ENCODE measurements around the gene IQGAP2. TPM values are rescaled to one million over a fixed set of nuclear protein-coding genes. Genes with fewer than 3 reads are reported as not detected.

IQGAP2 gene
- total RNA-seq, 1 experiment from 2014 or later = 13.4 TPM

DNA sequence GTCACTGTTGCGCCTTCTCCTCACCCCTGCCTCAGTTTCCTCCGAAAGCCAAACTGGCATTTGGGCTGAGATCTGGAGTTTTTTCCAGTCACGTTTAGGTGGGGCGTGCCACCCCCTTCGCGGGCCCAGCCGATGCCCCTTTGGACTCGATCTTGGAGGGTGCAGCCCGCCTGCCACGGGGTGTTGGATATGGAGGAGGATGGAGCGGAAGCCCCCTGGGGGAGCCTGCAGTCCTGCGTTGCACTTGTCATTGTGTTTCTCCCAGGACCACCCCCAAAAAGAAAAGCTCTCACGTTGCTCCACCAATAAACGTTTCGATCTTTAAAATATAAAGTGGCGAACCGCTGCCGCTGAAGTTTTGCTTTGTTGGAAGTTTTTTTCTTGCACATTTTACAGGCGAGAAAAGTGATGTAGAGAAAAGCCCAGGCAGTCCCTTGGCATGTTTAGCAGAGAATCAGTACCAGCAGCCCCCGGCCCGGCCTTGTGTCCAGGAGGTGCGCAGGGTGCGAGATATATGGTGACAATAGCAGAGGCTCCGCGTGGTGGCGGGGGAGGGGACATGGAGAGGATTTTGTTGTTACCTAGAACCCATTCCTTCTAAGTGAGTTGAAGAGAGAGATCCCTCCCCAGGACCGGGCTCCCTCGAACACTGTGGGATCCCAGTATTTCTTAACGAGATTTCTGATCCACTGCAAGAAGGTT is 313.5 kb downstream of the IQGAP2 start:
- DNase-seq = no peak
- peaks cover 6% of the 10 kb centered on the region for H3K4me1 Mint-ChIP-seq (ENCODE audit: low read depth, unreplicated experiment)
- CTCF ChIA-PET = no interaction called here
- H3K27ac Mint-ChIP-seq (ENCODE audit: unreplicated experiment) = peak overlapping the region; percentile 52
- BruUV-seq (replicated peaks) = TSS peak; percentile 45
- H3K4me3 Mint-ChIP-seq (ENCODE audit: low read depth, unreplicated experiment) = peak overlapping the region; percentile 97
- H3K27me3 Mint-ChIP-seq (ENCODE audit: unreplicated experiment) = peaks cover 14% of the 10 kb centered on the region
- no peaks in the 10 kb centered on the region for H3K9me3 Mint-ChIP-seq (ENCODE audit: low read depth, unreplicated experiment)
- TF ChIP-seq, protein P1, sequence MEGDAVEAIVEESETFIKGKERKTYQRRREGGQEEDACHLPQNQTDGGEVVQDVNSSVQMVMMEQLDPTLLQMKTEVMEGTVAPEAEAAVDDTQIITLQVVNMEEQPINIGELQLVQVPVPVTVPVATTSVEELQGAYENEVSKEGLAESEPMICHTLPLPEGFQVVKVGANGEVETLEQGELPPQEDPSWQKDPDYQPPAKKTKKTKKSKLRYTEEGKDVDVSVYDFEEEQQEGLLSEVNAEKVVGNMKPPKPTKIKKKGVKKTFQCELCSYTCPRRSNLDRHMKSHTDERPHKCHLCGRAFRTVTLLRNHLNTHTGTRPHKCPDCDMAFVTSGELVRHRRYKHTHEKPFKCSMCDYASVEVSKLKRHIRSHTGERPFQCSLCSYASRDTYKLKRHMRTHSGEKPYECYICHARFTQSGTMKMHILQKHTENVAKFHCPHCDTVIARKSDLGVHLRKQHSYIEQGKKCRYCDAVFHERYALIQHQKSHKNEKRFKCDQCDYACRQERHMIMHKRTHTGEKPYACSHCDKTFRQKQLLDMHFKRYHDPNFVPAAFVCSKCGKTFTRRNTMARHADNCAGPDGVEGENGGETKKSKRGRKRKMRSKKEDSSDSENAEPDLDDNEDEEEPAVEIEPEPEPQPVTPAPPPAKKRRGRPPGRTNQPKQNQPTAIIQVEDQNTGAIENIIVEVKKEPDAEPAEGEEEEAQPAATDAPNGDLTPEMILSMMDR (IDR thresholded peaks at IDR 0.05; ENCODE audit: unreplicated experiment) = no peak
- H3K36me3 Mint-ChIP-seq (ENCODE audit: insufficient read depth, unreplicated experiment) = peaks cover 25% of the 10 kb centered on the region
- intact Hi-C loops (cut with micrococcal nuclease; ENCODE audit: unreplicated experiment) = loop anchor here (5.0 kb wide), 1 partner anchor 56 kb away; no protein-coding TSS in a partner anchor

DNA sequence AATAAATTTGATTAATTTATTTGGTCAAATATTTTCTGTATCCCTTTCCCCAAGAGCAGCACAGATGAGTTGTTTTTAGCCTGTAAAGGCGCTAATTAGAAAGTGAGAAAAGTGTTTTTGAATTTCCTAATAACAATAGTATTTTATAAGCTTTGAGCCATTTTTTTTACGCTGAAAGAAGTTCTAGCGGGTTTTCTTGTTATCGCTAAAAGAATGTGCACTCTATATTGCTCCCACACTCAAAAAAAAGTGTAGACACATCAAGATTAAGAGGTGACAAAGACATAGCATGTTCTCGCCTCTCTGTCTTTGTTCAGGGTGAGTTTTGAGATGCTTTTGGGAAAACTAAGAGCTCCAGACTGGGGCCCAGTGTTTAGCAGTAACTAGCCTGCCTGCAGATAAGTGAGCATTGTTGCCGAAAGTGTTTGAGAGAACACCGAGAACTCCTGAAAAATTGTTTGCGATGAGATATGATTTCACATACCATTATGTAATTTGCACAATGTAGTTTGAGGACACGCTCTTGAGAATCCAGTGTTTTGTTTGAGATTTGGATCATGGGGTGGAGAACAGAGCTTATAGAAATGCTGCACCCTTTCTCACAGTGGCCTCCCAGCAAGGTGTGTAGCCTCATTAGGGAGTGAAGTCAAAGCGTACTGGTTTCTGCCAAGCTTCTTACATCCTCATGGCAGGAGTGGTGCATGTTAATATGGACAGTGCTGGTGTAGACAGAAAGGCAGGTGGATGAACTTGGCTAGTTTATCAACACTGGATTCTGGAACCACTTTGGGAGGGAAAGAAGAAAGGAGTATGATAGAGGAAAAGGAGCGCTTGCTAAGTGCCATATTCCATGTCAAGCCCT is 314.4 kb downstream of the IQGAP2 start:
- Mint-ChIP-seq H3K27me3 (ENCODE audit: unreplicated experiment) (peaks cover 14% of the 10 kb centered on the region), H3K4me1 (ENCODE audit: low read depth, unreplicated experiment) (peaks cover 6% of the 10 kb centered on the region), H3K9me3 (ENCODE audit: low read depth, unreplicated experiment) (no peaks in the 10 kb centered on the region), H3K36me3 (ENCODE audit: insufficient read depth, unreplicated experiment) (peaks cover 25% of the 10 kb centered on the region), H3K4me3 (ENCODE audit: low read depth, unreplicated experiment) (peak overlapping the region; percentile 41), H3K27ac (ENCODE audit: unreplicated experiment) (peak overlapping the region; percentile 52)
- no peak for DNase-seq
- TF ChIP-seq, protein P1 (IDR thresholded peaks at IDR 0.05; ENCODE audit: unreplicated experiment) = no peak
- intact Hi-C loops (cut with micrococcal nuclease; ENCODE audit: unreplicated experiment) = loop anchor here (5.0 kb wide), 1 partner anchor 55 kb away; no protein-coding TSS in a partner anchor
- CTCF ChIA-PET = interaction anchor here (0.7 kb wide), 1 partner anchor 90 kb away, joined by 3 read pairs; no protein-coding TSS in a partner anchor
- no TSS peak for BruUV-seq (replicated peaks)

DNA sequence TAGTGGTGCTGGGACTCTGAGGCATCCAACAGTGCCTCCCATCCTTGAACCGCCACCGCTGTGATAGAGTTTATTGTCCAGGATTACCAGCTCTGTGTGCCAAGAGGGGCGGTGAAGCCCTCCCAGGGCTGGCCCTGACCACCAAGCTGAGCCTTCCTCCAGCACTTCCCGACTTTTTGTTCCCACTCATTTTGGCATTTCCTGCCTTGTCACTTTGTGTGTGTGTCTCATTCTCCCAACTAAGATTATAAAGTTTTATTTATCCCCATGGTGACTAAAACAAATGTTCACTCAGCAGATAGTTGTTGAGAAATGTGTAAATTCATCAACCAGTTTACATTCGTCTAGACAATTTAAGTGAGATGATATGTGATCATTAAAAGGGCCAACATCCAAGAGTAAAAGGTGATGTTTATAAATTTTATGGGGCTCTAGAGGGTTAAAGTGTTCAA is 315.3 kb downstream of the IQGAP2 start:
- no peak overlapping the region for H3K27ac Mint-ChIP-seq (ENCODE audit: unreplicated experiment)
- H3K9me3 Mint-ChIP-seq (ENCODE audit: low read depth, unreplicated experiment) = no peaks in the 10 kb centered on the region
- no peak for DNase-seq
- H3K4me3 Mint-ChIP-seq (ENCODE audit: low read depth, unreplicated experiment) = no peak overlapping the region
- CTCF ChIA-PET = no interaction called here
- H3K4me1 Mint-ChIP-seq (ENCODE audit: low read depth, unreplicated experiment) = peaks cover 6% of the 10 kb centered on the region
- TF ChIP-seq, protein P1 (IDR thresholded peaks at IDR 0.05; ENCODE audit: unreplicated experiment) = no peak
- BruUV-seq (replicated peaks) = no TSS peak
- intact Hi-C loops (cut with micrococcal nuclease; ENCODE audit: unreplicated experiment) = loop anchor here (5.0 kb wide), 1 partner anchor 54 kb away; no protein-coding TSS in a partner anchor
- H3K27me3 Mint-ChIP-seq (ENCODE audit: unreplicated experiment) = peaks cover 14% of the 10 kb centered on the region
- peaks cover 25% of the 10 kb centered on the region for H3K36me3 Mint-ChIP-seq (ENCODE audit: insufficient read depth, unreplicated experiment)

DNA sequence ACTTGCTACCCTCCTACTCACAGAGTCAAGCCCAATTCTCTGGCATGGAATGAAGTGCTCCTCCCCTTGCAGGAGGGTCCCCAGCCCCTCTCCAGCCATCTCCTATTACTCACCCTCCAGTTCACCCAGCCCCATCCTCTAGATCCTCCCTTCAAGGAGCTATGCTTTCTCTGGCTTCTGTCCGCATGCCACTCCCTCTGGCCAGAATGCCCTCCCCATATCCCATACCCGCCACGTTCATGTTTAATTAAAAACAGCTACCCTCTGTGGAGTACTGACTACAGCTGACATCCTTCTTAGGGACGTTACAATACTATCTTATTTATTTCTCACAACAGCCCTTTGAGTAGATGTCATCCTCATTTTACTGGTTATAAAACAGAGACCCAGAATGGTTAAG is 315.8 kb downstream of the IQGAP2 start:
- peaks cover 25% of the 10 kb centered on the region for H3K36me3 Mint-ChIP-seq (ENCODE audit: insufficient read depth, unreplicated experiment)
- CTCF ChIA-PET = no interaction called here
- TF ChIP-seq, protein P1 (IDR thresholded peaks at IDR 0.05; ENCODE audit: unreplicated experiment) = no peak
- DNase-seq = no peak
- H3K9me3 Mint-ChIP-seq (ENCODE audit: low read depth, unreplicated experiment) = no peaks in the 10 kb centered on the region
- intact Hi-C loops (cut with micrococcal nuclease; ENCODE audit: unreplicated experiment) = loop anchor here (5.0 kb wide), 1 partner anchor 53 kb away; no protein-coding TSS in a partner anchor
- no peak overlapping the region for H3K4me3 Mint-ChIP-seq (ENCODE audit: low read depth, unreplicated experiment)
- H3K4me1 Mint-ChIP-seq (ENCODE audit: low read depth, unreplicated experiment) = peaks cover 6% of the 10 kb centered on the region
- no peak overlapping the region for H3K27ac Mint-ChIP-seq (ENCODE audit: unreplicated experiment)
- H3K27me3 Mint-ChIP-seq (ENCODE audit: unreplicated experiment) = peaks cover 14% of the 10 kb centered on the region
- BruUV-seq (replicated peaks) = no TSS peak

Measured in Calu3 (cell line).